ENCODE measurements around the gene SNRPB.

The SNRPB gene

DNA sequence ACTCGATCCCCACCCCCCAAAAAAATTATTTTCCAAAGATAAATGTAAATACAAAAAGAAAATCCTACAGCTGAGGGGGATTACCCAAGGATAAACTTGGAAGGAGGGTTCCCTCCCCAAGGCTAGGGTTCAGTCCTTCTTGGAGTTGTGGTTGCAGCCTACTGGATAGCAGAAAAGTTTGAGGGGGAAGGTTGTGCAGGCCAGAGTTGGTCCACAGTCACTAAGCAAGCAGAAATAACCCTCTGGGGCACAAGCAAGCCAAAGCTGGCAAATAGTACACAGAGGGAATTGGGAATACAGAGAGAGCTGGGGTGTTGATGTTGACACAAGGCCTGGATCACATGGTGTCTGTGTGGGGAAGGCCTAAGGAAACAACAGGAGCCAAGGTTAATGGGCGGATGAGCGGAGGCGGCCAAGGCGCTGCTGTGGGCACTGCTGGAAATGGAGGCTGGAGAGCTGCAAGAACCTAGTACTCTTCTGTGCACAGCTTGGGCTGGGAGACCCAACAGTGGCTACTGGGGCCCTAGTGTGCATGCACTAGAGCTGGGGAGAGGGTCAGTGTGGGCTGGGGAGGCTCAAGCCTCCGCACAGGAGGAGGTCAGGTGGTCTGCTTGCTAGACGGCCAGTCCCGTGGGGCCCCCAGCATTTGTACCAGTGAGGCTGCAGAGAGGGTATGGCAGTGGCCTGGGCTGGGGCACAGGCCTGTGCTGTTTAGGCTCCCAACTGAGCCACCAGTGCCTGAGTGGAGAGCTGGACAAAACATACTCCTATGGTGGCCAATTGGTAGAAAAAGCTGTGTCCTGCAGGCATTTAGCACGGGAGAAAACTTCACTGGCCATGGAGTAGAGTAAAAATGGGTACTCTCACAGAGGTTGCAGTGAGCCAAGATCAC is 5.5 kb upstream of the SNRPB start:
- no peak for DNase-seq (ENCODE audit: low spot score)

- peak; percentile 39 for DNase-seq (ENCODE audit: low spot score)
Observed at GRCh38 chr20:2473516-2473915, 2.9 kb upstream of the SNRPB start.

DNA sequence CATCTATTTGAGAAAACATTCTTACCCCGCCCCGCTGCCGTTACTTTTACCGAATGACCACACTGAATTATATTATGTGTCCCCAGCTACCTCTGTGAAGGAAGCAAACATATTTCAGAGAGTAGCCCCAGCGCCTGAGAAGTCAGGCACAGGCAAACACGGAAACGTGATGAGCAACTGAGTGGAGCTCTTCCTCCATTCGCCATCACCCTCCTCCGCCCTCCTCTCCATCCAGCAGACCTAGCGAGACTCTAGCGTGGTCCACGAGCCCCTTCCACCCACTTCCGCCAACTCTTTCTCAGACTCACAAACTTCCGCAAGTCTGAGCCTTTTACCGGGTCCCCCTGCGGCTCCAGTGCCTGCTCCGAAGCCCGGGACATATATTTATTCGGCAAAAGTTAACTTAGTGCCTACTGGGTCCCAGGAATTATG is 582 bp downstream of the SNRPB start:
- peak; percentile 41 for DNase-seq (ENCODE audit: low spot score)

- no peak for DNase-seq (ENCODE audit: low spot score)
Observed at GRCh38 chr20:2468581-2469407, 1.8 kb downstream of the SNRPB start.

DNA sequence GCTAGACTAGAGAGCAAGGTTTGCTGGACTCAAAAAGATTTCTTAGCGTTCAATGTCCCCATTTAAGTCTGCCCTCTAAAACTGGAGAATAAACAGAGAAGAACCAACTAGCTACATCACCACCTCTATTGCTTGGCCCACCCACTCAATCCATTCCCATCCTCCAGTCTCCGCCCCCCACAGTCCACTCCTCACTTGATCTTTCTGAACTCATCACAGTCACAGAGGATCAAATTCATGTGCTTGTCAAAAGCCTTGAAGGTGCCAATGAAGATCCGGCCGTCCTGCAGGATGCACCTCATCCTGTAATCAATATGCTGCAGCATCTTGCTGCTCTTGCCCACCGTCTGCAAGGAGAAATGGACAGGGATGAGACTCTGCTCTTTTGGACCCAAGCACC is 3.2 kb downstream of the SNRPB start:
- no peak for DNase-seq (ENCODE audit: low spot score)

GRCh38 chr20:2465100-2465499 is 5.5 kb downstream of the SNRPB start:
- no peak for DNase-seq (ENCODE audit: low spot score)

DNA sequence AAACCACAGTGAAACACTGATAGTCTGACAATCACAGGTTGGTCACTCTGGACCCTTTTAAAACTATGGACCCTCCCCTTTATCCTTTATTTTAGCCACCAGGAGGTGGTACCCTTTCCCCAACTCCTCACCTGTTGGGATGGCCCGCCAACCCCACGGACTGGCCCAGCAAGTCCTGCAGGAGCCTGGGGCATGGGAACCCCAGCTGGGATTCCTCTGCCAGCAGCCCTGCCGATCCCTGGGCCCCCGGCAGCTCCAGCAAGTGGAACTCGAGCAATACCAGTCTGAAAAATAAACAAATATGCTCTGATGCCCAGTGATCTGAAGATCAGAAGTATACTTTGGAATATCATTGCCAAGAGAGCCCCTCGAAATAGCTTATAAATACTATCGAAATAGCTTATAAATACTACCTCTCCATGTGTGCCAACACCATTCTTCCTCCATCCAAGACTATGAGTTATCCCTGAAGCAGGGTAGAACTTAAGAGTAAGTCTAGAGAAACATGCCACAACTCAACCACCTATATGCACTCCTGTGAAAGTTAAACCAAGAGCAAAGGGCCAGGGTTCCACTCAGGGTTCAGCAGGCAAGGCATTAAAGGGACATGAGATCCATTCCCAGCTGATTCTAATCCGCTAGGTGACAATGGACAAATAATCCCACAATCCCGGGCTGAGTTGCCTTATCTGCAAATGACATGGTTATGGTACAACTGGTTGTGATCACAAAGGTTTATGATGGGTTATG is 6.8 kb downstream of the SNRPB start:
- no peak for DNase-seq (ENCODE audit: low spot score)

DNA sequence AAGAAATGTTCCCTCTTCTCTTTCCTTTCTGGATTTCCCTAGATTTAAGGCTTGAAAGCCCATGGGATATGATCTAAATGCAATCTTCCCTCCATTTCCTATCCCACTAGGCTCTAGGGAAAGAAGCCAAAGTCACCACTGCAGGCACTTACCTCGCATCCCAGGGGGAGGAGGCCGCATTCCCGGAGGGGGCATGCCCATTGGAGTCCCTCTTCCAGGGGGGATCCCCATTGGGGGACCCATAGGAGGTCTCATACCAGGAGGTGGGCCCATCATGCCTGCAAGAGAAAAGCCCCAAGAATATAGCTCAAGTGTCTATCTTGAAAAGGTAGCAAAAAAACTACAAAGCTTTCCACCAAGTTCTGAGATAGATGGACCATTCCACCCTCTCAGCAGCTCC is 8.1 kb downstream of the SNRPB start:
- no peak for DNase-seq (ENCODE audit: low spot score)

- DNase-seq (ENCODE audit: low spot score), result no peak
Observed at GRCh38 chr20:2460752-2461424, 9.7 kb downstream of the SNRPB start.

DNA sequence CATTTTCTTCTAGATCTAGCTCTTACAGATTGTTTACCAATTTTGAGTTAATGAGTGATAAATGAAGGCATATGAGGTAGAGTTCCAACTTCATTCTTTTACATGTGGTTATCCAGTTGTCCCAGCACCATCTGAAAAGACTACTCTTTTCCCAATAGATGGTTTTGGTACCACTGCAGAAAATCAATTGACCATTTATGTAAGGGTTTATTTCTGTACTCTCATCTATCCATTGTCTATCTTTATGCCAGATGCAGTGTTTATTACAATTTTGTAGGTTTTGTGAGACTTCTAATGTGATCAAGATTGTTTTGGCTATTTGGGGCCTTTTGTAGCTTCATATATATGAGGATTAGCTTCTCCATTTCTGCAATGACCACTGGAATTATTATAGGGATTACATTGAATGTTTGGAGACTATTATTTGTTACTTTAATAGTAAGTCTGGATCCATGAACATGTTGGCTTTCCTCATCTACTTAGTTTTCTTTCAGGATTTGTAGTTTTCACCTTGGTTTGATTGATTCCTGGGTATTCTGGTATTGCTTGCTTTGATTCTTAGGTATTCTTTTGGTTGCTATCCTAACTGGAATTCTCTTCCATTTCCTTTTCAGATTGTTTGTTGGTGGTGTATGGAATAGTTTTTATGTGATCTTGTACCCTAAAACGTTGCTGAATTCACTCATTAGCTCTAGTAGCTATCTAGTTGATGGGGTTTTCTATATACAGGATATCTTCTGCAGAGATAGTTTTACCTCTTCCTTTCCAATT is 10.4 kb downstream of the SNRPB start:
- DNase-seq (ENCODE audit: low spot score), result no peak

DNA sequence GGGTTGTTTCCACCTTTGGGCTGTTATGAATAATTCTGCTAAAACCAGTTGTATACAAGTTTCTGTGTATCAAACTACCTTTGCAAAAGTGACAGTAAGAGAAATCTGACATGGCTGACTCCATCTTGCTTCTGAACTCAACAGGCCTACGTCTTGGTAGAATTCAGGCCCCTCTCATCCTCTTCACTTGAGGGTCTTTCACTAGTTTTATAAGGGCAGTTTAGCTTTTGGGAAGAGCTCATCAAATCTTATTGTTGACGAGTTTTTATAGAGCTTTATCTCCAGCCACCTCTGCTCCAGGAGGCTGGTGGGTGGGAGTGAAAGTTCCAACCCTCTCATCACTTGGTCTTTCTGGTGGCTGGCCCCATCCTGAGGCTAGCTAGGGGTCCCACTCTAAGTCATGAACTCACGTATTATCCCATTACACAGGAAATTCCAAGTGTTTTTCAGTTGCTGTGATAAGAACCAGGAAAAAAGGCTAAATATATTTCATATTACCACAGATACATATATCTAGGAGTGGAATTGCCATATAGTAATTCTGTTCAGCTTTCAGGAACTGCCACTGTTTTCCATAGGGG is 11.6 kb downstream of the SNRPB start:
- DNase-seq (ENCODE audit: low spot score), result no peak

DNA sequence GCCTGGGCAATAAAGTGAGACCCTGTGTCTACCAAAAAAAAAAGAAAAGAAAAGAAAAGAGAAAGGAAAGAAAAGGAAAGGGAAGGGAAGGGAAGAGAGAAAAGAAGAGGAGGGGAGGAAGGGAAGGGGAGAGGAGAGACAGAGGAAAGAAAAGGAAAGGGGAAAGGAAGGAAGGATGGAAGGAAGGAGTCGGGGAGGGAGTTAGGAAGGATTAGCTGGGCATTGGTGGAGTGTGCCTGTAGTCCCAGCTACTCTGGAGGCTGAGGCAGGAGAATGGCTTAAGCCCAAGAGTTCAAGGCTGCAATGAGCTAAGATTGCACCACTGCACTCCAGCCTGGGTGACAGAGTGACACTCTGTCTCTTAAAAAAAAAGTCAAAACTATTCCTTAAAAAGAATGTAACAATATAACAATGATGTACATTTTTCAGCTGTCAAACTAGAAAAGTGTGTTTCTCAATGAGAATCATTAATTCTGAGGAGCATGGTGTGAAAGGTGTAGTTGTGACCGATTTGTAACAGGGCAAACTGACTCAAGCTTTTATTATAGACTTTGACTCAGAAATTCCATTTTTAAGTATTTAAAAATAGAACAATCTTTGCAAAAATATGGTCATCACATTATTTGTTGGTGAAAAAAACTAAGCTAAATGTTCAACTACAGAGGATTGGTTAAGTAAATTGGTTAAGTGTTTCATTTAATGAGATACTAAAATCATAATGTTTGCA is 14.7 kb downstream of the SNRPB start:
- DNase-seq (ENCODE audit: low spot score), result no peak

DNA sequence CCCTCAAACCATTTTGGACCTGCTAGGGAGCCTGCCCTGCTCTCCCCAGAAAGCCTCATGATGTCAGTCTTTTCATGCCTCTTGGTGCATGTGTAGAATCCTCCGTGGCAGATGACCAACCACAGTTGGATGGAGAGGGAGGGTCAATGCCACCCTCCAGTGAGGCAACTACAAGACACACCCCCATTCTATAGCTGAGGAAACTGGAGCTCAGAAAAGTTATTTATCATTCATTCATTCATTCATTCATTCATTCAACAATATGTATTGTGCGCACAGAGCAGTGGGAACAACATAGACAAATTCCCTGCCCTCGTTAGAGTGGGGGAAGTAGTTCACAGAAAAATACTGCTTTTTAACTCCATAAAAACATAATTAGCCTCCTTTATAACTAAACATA is 16.8 kb downstream of the SNRPB start:
- no peak for DNase-seq (ENCODE audit: low spot score)

DNA sequence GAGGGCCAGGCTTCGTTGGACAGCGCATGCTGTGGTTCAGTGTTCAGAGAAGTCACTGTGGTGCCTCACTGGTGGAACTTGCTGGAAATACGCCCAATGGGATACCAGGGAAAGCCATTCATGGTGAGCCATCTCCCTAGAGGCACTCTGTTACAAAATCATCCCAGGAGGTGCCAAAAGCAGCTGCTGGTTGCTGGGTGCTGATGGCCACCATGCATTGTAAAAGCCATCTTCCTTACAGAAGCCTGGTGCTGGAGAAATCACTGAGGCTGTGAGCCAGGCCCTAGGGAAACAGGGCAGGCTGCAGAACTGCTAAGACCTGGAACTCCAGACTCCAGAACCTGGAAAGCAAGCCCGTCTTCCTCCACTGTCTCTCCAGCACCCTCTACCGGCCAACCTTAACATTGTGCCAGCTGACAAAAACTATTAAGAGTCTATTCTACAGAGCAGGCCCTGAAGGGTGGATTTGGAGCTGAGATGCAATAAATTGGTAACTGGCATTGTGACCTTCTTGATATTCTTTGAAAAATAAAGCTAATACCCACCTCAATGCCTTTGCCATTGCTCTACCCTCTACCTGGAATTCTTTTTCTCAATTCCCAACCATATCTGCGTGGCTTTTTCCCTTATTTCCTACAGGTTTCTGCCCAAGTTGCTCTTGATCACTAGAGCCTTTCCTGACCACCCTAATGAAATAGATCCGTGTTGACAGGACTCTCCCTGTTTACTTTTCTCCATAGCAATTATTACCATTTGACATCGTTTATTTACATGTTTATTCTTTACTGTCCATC is 18.5 kb downstream of the SNRPB start:
- peak; percentile 37 for DNase-seq (ENCODE audit: low spot score)

DNA sequence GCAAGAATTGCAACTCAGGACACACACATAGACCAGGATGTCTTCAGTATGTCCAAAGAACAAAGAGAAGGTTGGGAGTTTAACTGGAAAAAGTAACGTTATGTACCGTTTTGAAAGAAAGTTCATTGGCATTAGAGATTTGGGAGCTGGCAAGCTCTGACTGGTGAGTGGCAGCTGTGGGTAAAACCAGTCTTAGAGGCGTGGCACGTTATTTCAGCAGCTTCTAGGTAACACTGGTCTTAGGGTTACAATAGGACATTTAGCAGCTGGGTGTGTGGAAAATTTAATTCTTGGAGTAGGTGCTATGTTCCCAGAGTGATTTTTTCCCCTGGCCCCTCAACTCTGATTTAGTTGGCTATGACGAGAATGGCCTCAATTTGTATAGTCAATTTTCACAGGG is 19.2 kb downstream of the SNRPB start:
- DNase-seq (ENCODE audit: low spot score), result no peak

DNA sequence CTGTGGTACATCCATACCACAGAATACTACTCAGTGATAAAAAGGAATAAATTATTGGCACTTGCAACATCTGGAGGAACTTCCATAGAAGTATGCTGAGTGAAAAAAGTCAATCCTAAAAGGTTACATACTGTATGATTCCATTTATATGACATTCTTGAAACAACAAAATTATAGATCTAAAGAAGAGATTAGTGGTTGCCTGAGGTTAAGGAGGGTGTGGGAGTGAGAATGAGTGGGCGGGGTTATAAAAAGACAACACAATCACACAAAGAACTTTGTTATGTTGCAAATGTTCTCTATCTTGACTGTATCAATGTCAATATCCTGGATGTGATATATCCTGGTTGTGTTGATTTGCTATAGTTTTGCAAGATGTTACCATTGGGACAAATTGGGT is 21.2 kb downstream of the SNRPB start:
- no peak for DNase-seq (ENCODE audit: low spot score)

- no peak for DNase-seq (ENCODE audit: low spot score)
Observed at GRCh38 chr20:2446845-2447244, 23.7 kb downstream of the SNRPB start.

GRCh38 chr20:2431185-2431584 is 39.4 kb downstream of the SNRPB start:
- DNase-seq (ENCODE audit: low spot score), result no peak

- DNase-seq (ENCODE audit: low spot score), result no peak
Observed at GRCh38 chr20:2430538-2430937, 40.1 kb downstream of the SNRPB start.

Data from LoVo (cell line).